Spleen (tissue), 11 donors: ENCODE results near the gene TGFB1. TPM values are rescaled to one million over a fixed set of nuclear protein-coding genes. Genes with fewer than 3 reads are reported as not detected.

ENCODE experiments used
- DNase-seq: peaks from one replicate; pipeline ENCODE4 v3.0.0-alpha.2; 2020
- H3K27ac ChIP-seq, 8 donors: fragments of 200-600 bp; sonication (generic) in 7 of 8; 1 replicate in 4 of 8; 2 replicates in 4 of 8; pipeline versions ENCODE4 v1.5.0 to v1.8.0; 2016 to 2021; ENCODE audit warnings: inconsistent platforms in 4 of 8, mild to moderate bottlenecking in 4 of 8, moderate library complexity in 1 of 8
- H3K27me3 ChIP-seq, 7 donors: fragments of 200-600 bp; sonication (generic) in 6 of 7; replicated peaks in 1 of 7; 1 replicate in 4 of 7; 2 replicates in 3 of 7; pipeline versions ENCODE4 v1.5.0 to v1.8.0; 2016 to 2021; ENCODE audit warnings: inconsistent platforms in 3 of 7, mild to moderate bottlenecking in 1 of 7
- H3K36me3 ChIP-seq, 6 donors: fragments of 200-600 bp; sonication (generic) in 5 of 6; 1 replicate in 4 of 6; 2 replicates in 2 of 6; pipeline versions ENCODE4 v1.5.0 to v1.8.0; 2016 to 2021; ENCODE audit warnings: inconsistent platforms in 2 of 6
- H3K4me1 ChIP-seq, 6 donors: fragments of 200-600 bp; sonication (generic) in 5 of 6; 1 replicate in 3 of 6; 2 replicates in 3 of 6; pipeline versions ENCODE4 v1.5.0 to v1.8.0; 2016 to 2021; ENCODE audit warnings: inconsistent platforms in 3 of 6
- H3K4me3 ChIP-seq, 8 donors: fragments of 200-600 bp; sonication (generic) in 7 of 8; 1 replicate in 4 of 8; 2 replicates in 4 of 8; pipeline versions ENCODE4 v1.5.0 to v1.8.0; 2016 to 2021; ENCODE audit warnings: inconsistent platforms in 4 of 8, mild to moderate bottlenecking in 4 of 8, moderate library complexity in 2 of 8
- H3K9me3 ChIP-seq, 8 donors: fragments of 200-600 bp; sonication (generic) in 7 of 8; 1 replicate in 4 of 8; 2 replicates in 4 of 8; pipeline versions ENCODE4 v1.5.0 to v1.8.0; 2016 to 2021; ENCODE audit warnings: inconsistent platforms in 4 of 8
- POLR2A ChIP-seq, 3 donors: fragments of 450-650 bp; IDR thresholded peaks; one replicate each; pipeline ENCODE4 v1.5.1; 2017; ENCODE audit warnings: antibody characterized with exemption in 3 of 3, mild to moderate bottlenecking in 1 of 3
- POLR2AphosphoS5 ChIP-seq, 3 donors: sonication (generic); formaldehyde crosslinking; IDR thresholded peaks; one replicate each; pipeline ENCODE4 v1.5.1; 2017; ENCODE audit warnings: antibody characterized with exemption in 3 of 3
- WGBS, 5 donors: extraction: QIAGEN DNeasy Blood & Tissue Kit in 3 of 5; methylation state at CpG; one replicate each; pipeline versions ENCODE4 v1.1.5 to v1.1.7; 2013 to 2018; 5-methylcytosine and 5-hydroxymethylcytosine counted together
- intact Hi-C: fragments of 100-400 bp; cut with DNase I; formaldehyde crosslinking; loops from one replicate; pipeline ENCODE4 v1.15.0; 2023; ENCODE audit warnings: low total_unique reads
- polyA plus RNA-seq, 3 donors: library from polyadenylated mRNA; stranded (reverse); fragments of 200-250 nt; gene quantifications; one replicate each; pipeline ENCODE4 v1.2.1, GENCODE V29; 2013
- total RNA-seq, 7 donors: library from RNA; depleted of rRNA in 3 of 7; stranded (reverse); fragments of >200 nt in 3 of 7; fragmentation: NEBNext Ultra II Directional in 4 of 7; extraction: Animal tissue kit (Norgen Biotek cat#: 25700) in 4 of 7; gene quantifications; one replicate each; pipeline versions ENCODE4 v1.1.0 to v1.2.1, GENCODE V29; 2016 to 2021
- TF ChIP-seq, protein P1 (sequence below), 11 experiments: fragments of 200-600 bp in 7 of 11; fragments of 450-650 bp in 4 of 11; sonication (generic) in 4 of 11; IDR thresholded peaks in 8 of 11; conservative IDR thresholded peaks in 3 of 11; 1 replicate in 7 of 11; 2 replicates in 4 of 11; pipeline versions ENCODE4 v1.4.0 to v1.8.0; 2016 to 2021; ENCODE audit warnings: antibody characterized with exemption in 11 of 11, inconsistent platforms in 4 of 11, mild to moderate bottlenecking in 1 of 11
- donor health status: healthy with polysubstance abuse.
- donor health status: DM: no; HTN: no; CAD: no; lungs with moderate emphysema.
- donor health status: DM: no; HTN: no; CAD: no.
- donor health status: Bipolar disorder and iron deficiency.
- donor health status: healthy.
- donor health status: DM: no; HTN: no; CAD: no.
- donor health status: DM: yes; HTN: yes; CAD: no.

Gene TGFB1
- total and polyA plus RNA-seq, 10 donors: 23.0 to 147 (median 106) TPM

DNA sequence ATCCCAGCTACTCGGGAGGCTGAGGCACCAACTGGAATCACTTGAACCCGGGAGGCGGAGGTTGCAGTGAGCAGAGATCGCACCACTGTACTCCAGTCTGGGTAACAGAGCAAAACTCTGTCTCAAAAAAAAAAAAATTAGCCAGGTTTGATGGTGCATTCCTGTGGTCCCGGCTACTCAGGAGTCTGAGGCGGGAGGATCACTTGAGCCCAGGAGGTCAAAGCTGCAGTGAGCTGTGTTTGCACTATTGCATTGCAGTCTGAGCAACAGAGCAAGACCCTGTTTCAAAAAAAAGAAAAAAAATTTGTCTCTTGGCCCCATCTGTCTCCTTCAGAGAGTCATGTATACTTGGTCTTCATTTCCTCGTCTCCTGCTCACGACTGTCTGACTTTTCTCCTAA, 42.1 kb downstream of the TGFB1 start:
- Histone ChIP-seq H3K36me3 (peaks cover 0 to 59% (median 39%) of the 10 kb centered on the region in 6 donors), H3K27ac (no peak overlapping the region), H3K9me3 (no peaks in the 10 kb centered on the region), H3K27me3 (no peaks in the 10 kb centered on the region), H3K4me1 (peaks cover 40 to 85% (median 55%) of the 10 kb centered on the region in 6 donors), H3K4me3 (peak overlapping the region in 3 of 8 donors; percentile 69 to 86 (median 74))
- intact Hi-C loops: loop anchor here (5.0 kb wide), 1 partner anchor 109 kb away; no protein-coding TSS in a partner anchor
- TF ChIP-seq, protein P1, sequence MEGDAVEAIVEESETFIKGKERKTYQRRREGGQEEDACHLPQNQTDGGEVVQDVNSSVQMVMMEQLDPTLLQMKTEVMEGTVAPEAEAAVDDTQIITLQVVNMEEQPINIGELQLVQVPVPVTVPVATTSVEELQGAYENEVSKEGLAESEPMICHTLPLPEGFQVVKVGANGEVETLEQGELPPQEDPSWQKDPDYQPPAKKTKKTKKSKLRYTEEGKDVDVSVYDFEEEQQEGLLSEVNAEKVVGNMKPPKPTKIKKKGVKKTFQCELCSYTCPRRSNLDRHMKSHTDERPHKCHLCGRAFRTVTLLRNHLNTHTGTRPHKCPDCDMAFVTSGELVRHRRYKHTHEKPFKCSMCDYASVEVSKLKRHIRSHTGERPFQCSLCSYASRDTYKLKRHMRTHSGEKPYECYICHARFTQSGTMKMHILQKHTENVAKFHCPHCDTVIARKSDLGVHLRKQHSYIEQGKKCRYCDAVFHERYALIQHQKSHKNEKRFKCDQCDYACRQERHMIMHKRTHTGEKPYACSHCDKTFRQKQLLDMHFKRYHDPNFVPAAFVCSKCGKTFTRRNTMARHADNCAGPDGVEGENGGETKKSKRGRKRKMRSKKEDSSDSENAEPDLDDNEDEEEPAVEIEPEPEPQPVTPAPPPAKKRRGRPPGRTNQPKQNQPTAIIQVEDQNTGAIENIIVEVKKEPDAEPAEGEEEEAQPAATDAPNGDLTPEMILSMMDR (IDR thresholded peaks at IDR 0.05 in 8 of 11, conservative IDR thresholded peaks at IDR 0.05 in 3 of 11): no peak
- TF ChIP-seq POLR2A (IDR thresholded peaks at IDR 0.05): no peak
- no peak for TF ChIP-seq POLR2AphosphoS5 (IDR thresholded peaks at IDR 0.05)
- no peak for DNase-seq
- WGBS, 5 donors: 86 to 92% (median 91%) methylated on average over 8 of the region's 8 CpGs

DNA sequence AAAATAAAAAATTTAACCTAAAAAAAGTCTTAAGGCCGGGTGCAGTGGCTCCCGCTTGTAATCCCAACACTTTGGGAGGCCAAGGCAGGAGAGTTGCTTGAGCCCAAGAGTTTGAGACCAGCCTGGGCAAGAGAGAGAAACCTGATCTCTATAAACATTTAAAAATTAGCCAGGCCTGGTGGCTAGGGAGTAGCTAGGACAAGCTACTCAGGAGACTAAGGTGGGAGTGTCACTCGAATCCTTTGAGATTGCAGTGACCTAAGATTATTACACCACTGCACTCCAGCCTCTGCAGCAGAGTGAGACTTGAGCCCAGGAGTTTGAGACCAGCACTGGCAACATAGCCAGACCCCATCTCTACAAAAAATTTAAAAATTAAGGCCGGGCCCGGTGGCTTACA, 42.6 kb downstream of the TGFB1 start:
- 66 to 80% (median 74%) methylated on average over 5 of the region's 5 CpGs for WGBS, 5 donors
- Histone ChIP-seq H3K4me3 (peak overlapping the region in 7 of 8 donors; percentile 57 to 86 (median 74)), H3K36me3 (peaks cover 0 to 59% (median 39%) of the 10 kb centered on the region in 6 donors), H3K27me3 (no peaks in the 10 kb centered on the region), H3K27ac (peak overlapping the region in 5 of 8 donors; percentile 92 to 98 (median 96)), H3K9me3 (no peaks in the 10 kb centered on the region), H3K4me1 (peaks cover 45 to 90% (median 61%) of the 10 kb centered on the region in 6 donors)
- DNase-seq: no peak
- intact Hi-C loops: loop anchor here (5.0 kb wide), 1 partner anchor 109 kb away; no protein-coding TSS in a partner anchor
- TF ChIP-seq POLR2AphosphoS5 (IDR thresholded peaks at IDR 0.05): no peak
- TF ChIP-seq, protein P1 (IDR thresholded peaks at IDR 0.05 in 8 of 11, conservative IDR thresholded peaks at IDR 0.05 in 3 of 11): no peak
- no peak for TF ChIP-seq POLR2A (IDR thresholded peaks at IDR 0.05)

DNA sequence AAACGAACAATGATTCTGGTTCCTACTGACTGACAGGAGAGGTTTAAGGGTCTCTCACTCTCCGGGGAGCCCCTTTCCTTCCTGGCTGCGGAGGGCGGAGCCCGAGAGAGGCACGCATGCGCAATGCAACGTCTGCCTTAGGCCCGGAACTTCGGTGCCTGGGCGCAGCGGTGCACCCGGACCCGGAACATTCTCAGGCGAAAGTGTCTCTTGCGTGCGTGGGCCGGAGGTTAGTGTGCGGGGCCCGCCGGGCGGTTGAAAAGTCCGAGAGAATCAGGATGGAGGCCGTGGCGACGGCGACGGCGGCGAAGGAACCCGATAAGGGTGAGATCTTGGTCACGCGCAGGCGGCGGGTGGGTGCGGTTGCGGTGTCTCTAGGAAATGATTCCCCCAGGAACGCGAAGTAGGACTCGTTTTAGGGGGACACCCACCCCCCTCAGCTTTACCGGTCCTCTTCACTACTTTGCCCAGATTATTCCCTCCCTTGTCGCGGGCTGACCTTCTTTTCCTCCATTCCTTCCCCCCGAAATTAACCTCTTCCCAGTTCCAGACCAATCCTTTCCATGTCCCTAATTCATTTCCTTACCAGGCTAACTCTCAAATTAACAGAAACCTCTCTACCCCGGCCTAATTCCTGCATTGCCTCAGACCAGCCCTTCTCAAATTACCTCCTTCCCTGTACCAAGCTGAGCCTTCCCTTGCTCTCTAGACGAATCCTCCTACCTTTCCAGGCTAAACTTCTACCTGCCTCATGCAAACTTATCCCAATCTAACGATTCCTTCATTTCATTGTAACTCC, 43.5 kb downstream of the TGFB1 start, which contains the start of gene CCDC97:
Gene CCDC97, plus strand, starts transcription at position 140 of the 799 bp plus-strand sequence. Its CDS starts 139 bp downstream, at position 279.
- peak; percentile 96 for DNase-seq
- TF ChIP-seq POLR2AphosphoS5 (IDR thresholded peaks at IDR 0.05) (peak; percentile 93 to 96 (median 95)), POLR2A (IDR thresholded peaks at IDR 0.05) (peak; percentile 51 to 67 (median 59))
- TF ChIP-seq, protein P1 (IDR thresholded peaks at IDR 0.05 in 8 of 11, conservative IDR thresholded peaks at IDR 0.05 in 3 of 11): peak in 1 of 11 experiments; percentile 20
- 0 to 1% (median 0%) methylated on average over 25 to 47 of the region's 47 CpGs for WGBS, 5 donors
- H3K4me1 ChIP-seq: peaks cover 48 to 92% (median 68%) of the 10 kb centered on the region in 6 donors
- H3K27me3 ChIP-seq: no peaks in the 10 kb centered on the region
- intact Hi-C loops: loop anchor here (5.0 kb wide), 1 partner anchor 108 kb away; no protein-coding TSS in a partner anchor
- peaks cover 0 to 59% (median 43%) of the 10 kb centered on the region in 6 donors for H3K36me3 ChIP-seq
- H3K9me3 ChIP-seq: no peaks in the 10 kb centered on the region
- peak within 1 kb of the TSS; percentile 56 to 86 (median 72) for H3K4me3 ChIP-seq
- H3K27ac ChIP-seq: peak within 1 kb of the TSS; percentile 88 to 98 (median 97)
